Keratinocyte (primary cell): ENCODE data around the gene KCND2. TPM values are rescaled to one million over a fixed set of nuclear protein-coding genes. Genes with fewer than 3 reads are reported as not detected.

Source experiments
- DNase-seq: peaks from one replicate; pipeline ENCODE4 v3.0.0-alpha.2; 2011; ENCODE audit warnings: low read depth, missing footprints, low spot score
- FAIRE-seq: peaks from 2 replicates; lab custom pipeline; 2011; peaks lifted over from hg19 to GRCh38; lab: Jason Lieb, UNC
- H2AFZ ChIP-seq: 2 replicates; pipeline ENCODE4 v1.6.0; 2012; ENCODE audit warnings: low read length, control low read depth, inconsistent platforms; ENCODE audit not compliant: control insufficient read depth
- H3K27ac ChIP-seq: 2 replicates; pipeline ENCODE4 v1.5.1; 2011; ENCODE audit warnings: low read length; ENCODE audit not compliant: control insufficient read depth, insufficient read depth
- H3K27me3 ChIP-seq: 3 replicates; pipeline ENCODE4 v1.6.0; 2011; ENCODE audit warnings: low read length; ENCODE audit not compliant: control insufficient read depth, insufficient read depth; ENCODE audit errors: extremely low read depth
- H3K36me3 ChIP-seq, 2 experiments: 2 replicates in 1 of 2; 3 replicates in 1 of 2; pipeline ENCODE4 v1.5.1; 2011; ENCODE audit warnings: low read length in 2 of 2, mild to moderate bottlenecking in 1 of 2; ENCODE audit not compliant: control insufficient read depth in 2 of 2, insufficient read depth in 2 of 2; ENCODE audit errors: extremely low read depth in 1 of 2
- H3K4me1 ChIP-seq: 3 replicates; pipeline ENCODE4 v1.5.1; 2011; ENCODE audit warnings: low read length; ENCODE audit not compliant: control insufficient read depth, insufficient read depth; ENCODE audit errors: extremely low read depth
- H3K4me2 ChIP-seq: 3 replicates; pipeline ENCODE4 v1.6.0; 2011; ENCODE audit warnings: low read depth, low read length; ENCODE audit not compliant: control insufficient read depth, insufficient read depth; ENCODE audit errors: extremely low read depth
- H3K4me3 ChIP-seq, 3 experiments: fragments of 200-600 bp in 1 of 3; sonication (generic) in 1 of 3; 2 replicates in 2 of 3; 3 replicates in 1 of 3; pipeline ENCODE4 v1.5.1; 2011 to 2016; ENCODE audit warnings: low read length in 3 of 3, mild to moderate bottlenecking in 3 of 3, control low read depth in 2 of 3, inconsistent platforms in 1 of 3, low read depth in 1 of 3, mixed read lengths in 1 of 3, mixed run types in 1 of 3, moderate library complexity in 1 of 3; ENCODE audit not compliant: control insufficient read depth in 2 of 3, insufficient read depth in 2 of 3; ENCODE audit errors: extremely low read depth in 1 of 3
- H3K79me2 ChIP-seq: 2 replicates; pipeline ENCODE4 v1.6.0; 2012; ENCODE audit warnings: low read length; ENCODE audit not compliant: control insufficient read depth, insufficient read depth
- H3K9ac ChIP-seq: 3 replicates; pipeline ENCODE4 v1.6.0; 2011; ENCODE audit warnings: low read length; ENCODE audit not compliant: control insufficient read depth, insufficient read depth; ENCODE audit errors: extremely low read depth
- H3K9me1 ChIP-seq: 3 replicates; pipeline ENCODE4 v1.6.0; 2011; ENCODE audit warnings: low read length; ENCODE audit not compliant: control insufficient read depth, insufficient read depth; ENCODE audit errors: extremely low read depth
- H3K9me3 ChIP-seq: 2 replicates; pipeline ENCODE4 v1.5.1; 2012; ENCODE audit warnings: low read depth, low read length; ENCODE audit not compliant: control insufficient read depth
- H4K20me1 ChIP-seq: 3 replicates; pipeline ENCODE4 v1.6.0; 2011; ENCODE audit warnings: low read length; ENCODE audit not compliant: control insufficient read depth, insufficient read depth; ENCODE audit errors: extremely low read depth
- CTCF ChIP-seq, 3 experiments: IDR thresholded peaks in 1 of 3; conservative IDR thresholded peaks in 1 of 3; optimal IDR thresholded peaks in 1 of 3; 2 replicates in 2 of 3; 3 replicates in 1 of 3; pipeline versions ENCODE3 to v1.5.1; 2011; ENCODE audit warnings: low read length in 3 of 3, mild to moderate bottlenecking in 3 of 3, moderate library complexity in 2 of 3, control low read depth in 1 of 3, inconsistent platforms in 1 of 3; ENCODE audit not compliant: insufficient read depth in 2 of 3; ENCODE audit errors: extremely low read depth in 1 of 3
- EZH2 ChIP-seq: IDR thresholded peaks from one replicate; pipeline ENCODE4 v1.6.1; 2012; ENCODE audit warnings: inconsistent platforms, mild to moderate bottlenecking, low read length, moderate library complexity
- dilution Hi-C: fragments of 300-500 bp; cut with MboI; formaldehyde crosslinking; loops from one replicate; pipeline ENCODE4 v1.7.0; 2020; ENCODE audit warnings: low sequenced_read_pairs; ENCODE audit not compliant: extremely low pct_ligation_motif_present
- polyA plus RNA-seq, 5 experiments: library from polyadenylated mRNA; depleted of rRNA in 3 of 5; stranded (reverse) in 3 of 5; stranded (forward) in 1 of 5; unstranded in 1 of 5; fragments of >200 nt; gene quantifications; 1 replicate in 1 of 5; 2 replicates in 3 of 5; 3 replicates in 1 of 5; pipeline versions ENCODE4 v1.2.1 to v1.2.3, GENCODE V29; 2011 to 2012; ENCODE audit warnings: missing spikeins in 2 of 5, low read depth in 1 of 5, low replicate concordance in 1 of 5

Gene KCND2
- polyA plus RNA-seq, 1 donor (not counting 4 experiments of a cell fraction or from before 2014, with no cell fraction given) = not detected

GRCh38 chr7:120311028-120311788 is 38.2 kb downstream of the KCND2 start:
- FAIRE-seq (no peak), DNase-seq (no peak)
- no peaks in the 10 kb centered on the region for H3K36me3 ChIP-seq
- no peaks in the 10 kb centered on the region for H3K4me1 ChIP-seq
- H3K9ac ChIP-seq = no peak overlapping the region
- no peak overlapping the region for H2AFZ ChIP-seq
- no peaks in the 10 kb centered on the region for H3K9me1 ChIP-seq
- dilution Hi-C loops = no loop called here
- H3K4me3 ChIP-seq = no peak overlapping the region
- no peaks in the 10 kb centered on the region for H3K9me3 ChIP-seq
- no peak overlapping the region for H3K27ac ChIP-seq
- H3K27me3 ChIP-seq = no peaks in the 10 kb centered on the region
- H3K4me2 ChIP-seq = no peak overlapping the region
- no peaks in the 10 kb centered on the region for H4K20me1 ChIP-seq
- no peak for TF ChIP-seq EZH2
- H3K79me2 ChIP-seq = no peaks in the 10 kb centered on the region

DNA sequence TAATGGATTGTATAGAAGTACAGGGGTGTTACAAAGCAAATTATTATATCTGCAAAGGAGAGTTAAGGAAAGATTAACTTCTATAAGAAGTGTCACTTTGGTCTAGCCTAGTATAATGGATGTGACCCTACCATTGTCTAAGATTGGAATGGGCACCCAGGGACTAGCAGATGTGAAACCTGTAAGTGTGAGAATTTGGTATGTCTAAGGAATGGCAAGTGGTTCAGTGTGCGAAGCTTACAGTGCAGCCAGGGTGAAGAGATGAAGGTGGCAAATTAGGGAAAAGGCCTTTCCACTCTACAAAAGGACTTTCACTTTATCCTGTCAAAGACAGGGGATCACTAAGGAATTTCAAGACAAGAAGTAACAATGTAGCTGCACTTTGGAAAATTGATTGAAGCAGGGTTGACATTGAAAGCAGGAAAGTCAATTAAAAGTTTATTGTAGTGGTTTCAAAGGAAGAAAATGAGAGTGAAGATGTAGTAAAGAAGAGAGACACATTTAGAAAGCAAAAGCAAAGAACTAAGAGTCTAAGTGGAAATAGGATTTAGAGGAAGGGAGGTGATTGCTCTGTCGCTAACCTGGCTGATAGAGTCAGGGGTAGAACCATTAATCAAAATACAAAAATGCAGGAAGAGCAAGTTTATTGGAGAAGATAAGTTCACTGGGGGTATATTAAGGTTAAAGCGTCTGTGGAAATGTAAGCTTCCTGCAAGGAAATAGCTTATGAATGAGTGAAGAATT is 47.4 kb downstream of the KCND2 start:
- no peaks in the 10 kb centered on the region for H3K27me3 ChIP-seq
- H3K36me3 ChIP-seq = no peaks in the 10 kb centered on the region
- dilution Hi-C loops = no loop called here
- no peak for TF ChIP-seq EZH2
- TF ChIP-seq CTCF (optimal IDR thresholded peaks at IDR 0.05 in 1 of 3, IDR thresholded peaks at IDR 0.05 in 1 of 3, conservative IDR thresholded peaks at IDR 0.05 in 1 of 3; ENCODE audit: extremely low read depth in 1 of 3, insufficient read depth in 2 of 3, low read length in 3 of 3) = no peak
- H4K20me1 ChIP-seq = no peaks in the 10 kb centered on the region
- H3K9me3 ChIP-seq = no peaks in the 10 kb centered on the region
- H2AFZ ChIP-seq = no peak overlapping the region
- DNase-seq = no peak
- no peak overlapping the region for H3K4me3 ChIP-seq
- H3K79me2 ChIP-seq = no peaks in the 10 kb centered on the region
- H3K4me1 ChIP-seq = no peaks in the 10 kb centered on the region
- H3K9me1 ChIP-seq = no peaks in the 10 kb centered on the region
- no peak overlapping the region for H3K9ac ChIP-seq
- no peak overlapping the region for H3K4me2 ChIP-seq
- no peak for FAIRE-seq
- H3K27ac ChIP-seq = no peak overlapping the region
